HepG2 (cell line): ENCODE data around the gene SLC26A9. TPM values are rescaled to one million over a fixed set of nuclear protein-coding genes. Genes with fewer than 3 reads are reported as not detected.

ENCODE experiments used
- ATAC-seq: fragments of 200-7000 bp; cut with Tn5 transposase; 3 replicates; pipeline ENCODE4 v1.9.1; 2020; ENCODE audit warnings: mild to moderate bottlenecking, moderate library complexity
- BruUV-seq: library from RNA; stranded (reverse); fragments of 400-500 nt; replicated peaks from 2 replicates; lab custom pipeline; 2021; lab: Mats Ljungman, UMichigan
- CTCF ChIA-PET: fragments of 300-600 bp; formaldehyde crosslinking; extraction: SDS; loops from one replicate; lab custom pipeline; 2021; ENCODE audit warnings: low total read pairs, inconsistent platforms, low intra/inter-chr PET ratio; lab: Yijun Ruan, JAX
- POLR2A ChIA-PET: fragments of 350-600 bp; sonication (Branson Sonifier 250); formaldehyde crosslinking; loops from one replicate; lab custom pipeline; 2020; ENCODE audit warnings: antibody characterized with exemption, inconsistent platforms; lab: Yijun Ruan, JAX
- DNase-seq: peaks from one replicate; pipeline ENCODE4 v3.0.0-alpha.2; 2015; ENCODE audit warnings: low spot score
- FAIRE-seq: peaks from 3 replicates; lab custom pipeline; 2011; peaks lifted over from hg19 to GRCh38; lab: Jason Lieb, UNC
- H2AFZ ChIP-seq: one replicate; pipeline ENCODE4 v1.6.1; 2011; ENCODE audit warnings: low read length, inconsistent platforms
- H3K27ac ChIP-seq: fragments of 300-600 bp; 3 replicates; pipeline ENCODE4 v1.8.0; 2011; ENCODE audit warnings: mixed run types, mild to moderate bottlenecking, mixed read lengths, low read length, inconsistent platforms; ENCODE audit not compliant: insufficient read depth; ENCODE audit errors: extremely low read length
- H3K27me3 ChIP-seq, 2 experiments: fragments of 200-600 bp in 1 of 2; 2 replicates in 1 of 2; 3 replicates in 1 of 2; pipeline versions ENCODE4 v1.6.0 to v1.8.0; 2011; ENCODE audit warnings: low read length in 2 of 2, mild to moderate bottlenecking in 2 of 2, moderate library complexity in 2 of 2, inconsistent platforms in 1 of 2; ENCODE audit not compliant: insufficient read depth in 2 of 2, control insufficient read depth in 1 of 2
- H3K36me3 ChIP-seq, 2 experiments: fragments of 200-600 bp in 1 of 2; replicated peaks in 1 of 2; 2 replicates in 1 of 2; 3 replicates in 1 of 2; pipeline versions ENCODE4 v1.5.1 to v1.8.0; 2011; ENCODE audit warnings: low read length in 2 of 2, inconsistent platforms in 1 of 2; ENCODE audit not compliant: insufficient read depth in 2 of 2, control insufficient read depth in 1 of 2
- H3K4me1 ChIP-seq: 2 replicates; pipeline ENCODE4 v1.5.1; 2012; ENCODE audit warnings: low read length, inconsistent platforms; ENCODE audit not compliant: insufficient read depth
- H3K4me2 ChIP-seq: 2 replicates; pipeline ENCODE4 v1.6.0; 2011; ENCODE audit warnings: low read depth, low read length, inconsistent platforms
- H3K4me3 ChIP-seq, 3 experiments: fragments of 200-600 bp in 1 of 3; sonication (generic), shearing (Covaris generic) in 1 of 3; replicated peaks in 1 of 3; 2 replicates each; pipeline ENCODE4 v1.5.1; 2011 to 2016; ENCODE audit warnings: low read length in 3 of 3, inconsistent platforms in 2 of 3, low read depth in 2 of 3, mild to moderate bottlenecking in 2 of 3, control low read depth in 1 of 3, mixed read lengths in 1 of 3; ENCODE audit not compliant: insufficient read depth in 1 of 3
- H3K79me2 ChIP-seq: one replicate; pipeline ENCODE4 v1.6.1; 2011; ENCODE audit warnings: low read length, inconsistent platforms; ENCODE audit not compliant: insufficient read depth
- H3K9ac ChIP-seq: 2 replicates; pipeline ENCODE4 v1.6.0; 2011; ENCODE audit warnings: mild to moderate bottlenecking, low read depth, low read length, inconsistent platforms; ENCODE audit not compliant: insufficient read depth
- H3K9me3 ChIP-seq: 2 replicates; pipeline ENCODE4 v1.5.1; 2012; ENCODE audit warnings: mild to moderate bottlenecking, low read length
- H4K20me1 ChIP-seq: 2 replicates; pipeline ENCODE4 v1.6.0; 2011; ENCODE audit warnings: inconsistent platforms, mild to moderate bottlenecking, low read length, moderate library complexity; ENCODE audit not compliant: insufficient read depth
- ASH2L ChIP-seq: fragments of 300-600, 200-600 bp; sonication (generic); IDR thresholded peaks from 2 replicates; pipeline ENCODE4 v1.7.0; 2017; ENCODE audit warnings: low read depth, mild to moderate bottlenecking, moderate library complexity, mixed read lengths, low read length; ENCODE audit not compliant: insufficient read length
- CCDC6 ChIP-seq: sonication (generic); formaldehyde crosslinking; IDR thresholded peaks from 2 replicates; pipeline ENCODE4 v1.8.1; 2022; ENCODE audit warnings: mild to moderate bottlenecking, missing genetic modification reagents, moderate library complexity
- FOXA1 ChIP-seq, 2 experiments: fragments of 450-650 bp in 1 of 2; sonication (generic) in 1 of 2; formaldehyde crosslinking in 1 of 2; IDR thresholded peaks; 2 replicates each; pipeline versions ENCODE4 v1.4.0 to v1.6.1; 2016 to 2020; ENCODE audit warnings: missing genetic modification reagents in 1 of 2
- HES4 ChIP-seq: sonication (generic); formaldehyde crosslinking; IDR thresholded peaks from 2 replicates; pipeline ENCODE4 v1.9.0; 2021; ENCODE audit warnings: mild to moderate bottlenecking, missing genetic modification reagents, borderline replicate concordance
- KDM4B ChIP-seq: sonication (generic); formaldehyde crosslinking; IDR thresholded peaks from 2 replicates; pipeline ENCODE4 v1.4.0; 2020; ENCODE audit warnings: missing genetic modification reagents
- MAFG ChIP-seq: sonication (generic); formaldehyde crosslinking; IDR thresholded peaks from 2 replicates; pipeline ENCODE4 v1.5.1; 2020; ENCODE audit warnings: mild to moderate bottlenecking, missing genetic modification reagents
- MLXIP ChIP-seq: sonication (generic); formaldehyde crosslinking; IDR thresholded peaks from 2 replicates; pipeline ENCODE4 v1.9.0; 2021; ENCODE audit warnings: missing genetic modification reagents, borderline replicate concordance
- MNT ChIP-seq: fragments of 450-650 bp; IDR thresholded peaks from 2 replicates; pipeline ENCODE4 v1.6.1; 2016
- PAX8 ChIP-seq: sonication (generic); formaldehyde crosslinking; IDR thresholded peaks from 2 replicates; pipeline ENCODE4 v1.8.0; 2022; ENCODE audit warnings: mild to moderate bottlenecking, missing genetic modification reagents, borderline replicate concordance
- SALL1 ChIP-seq: sonication (generic); formaldehyde crosslinking; IDR thresholded peaks from 2 replicates; pipeline ENCODE4 v1.8.0; 2022; ENCODE audit warnings: mild to moderate bottlenecking, missing genetic modification reagents
- SAP130 ChIP-seq: IDR thresholded peaks from 2 replicates; pipeline ENCODE4 v1.6.1; 2016; ENCODE audit warnings: low read depth
- SMARCE1 ChIP-seq: fragments of 450-650 bp; IDR thresholded peaks from 2 replicates; pipeline ENCODE4 v1.6.1; 2017; ENCODE audit warnings: borderline replicate concordance
- SP1 ChIP-seq, 2 experiments: fragments of 450-650 bp in 1 of 2; sonication (generic) in 1 of 2; formaldehyde crosslinking in 1 of 2; IDR thresholded peaks; 2 replicates each; pipeline versions ENCODE4 v1.4.0 to v1.6.1; 2016 to 2020; ENCODE audit warnings: missing genetic modification reagents in 1 of 2
- TMF1 ChIP-seq: sonication (generic); formaldehyde crosslinking; IDR thresholded peaks from 2 replicates; pipeline ENCODE4 v1.8.1; 2022; ENCODE audit warnings: low read depth, missing genetic modification reagents
- ZBTB26 ChIP-seq: IDR thresholded peaks from 2 replicates; pipeline ENCODE4 v1.6.1; 2016; ENCODE audit warnings: missing compliant biosample characterization, missing genetic modification reagents, borderline replicate concordance
- ZFP36L1 ChIP-seq: sonication (generic); formaldehyde crosslinking; IDR thresholded peaks from 2 replicates; pipeline ENCODE4 v1.8.0; 2022; ENCODE audit warnings: mild to moderate bottlenecking, missing genetic modification reagents, moderate library complexity
- ZNF543 ChIP-seq: sonication (generic); formaldehyde crosslinking; IDR thresholded peaks from 2 replicates; pipeline ENCODE4 v1.4.0; 2020; ENCODE audit warnings: mild to moderate bottlenecking, missing genetic modification reagents
- ZNF607 ChIP-seq: sonication (generic); formaldehyde crosslinking; IDR thresholded peaks from 2 replicates; pipeline ENCODE4 v1.5.1; 2020; ENCODE audit warnings: missing genetic modification reagents, mild to moderate bottlenecking, borderline replicate concordance
- ZNF629 ChIP-seq: sonication (generic); formaldehyde crosslinking; conservative IDR thresholded peaks from 2 replicates; pipeline ENCODE4 v1.5.0; 2020; ENCODE audit warnings: missing genetic modification reagents
- WGBS: methylation state at CpG from one replicate; pipeline ENCODE4 v1.1.6; 2017; ENCODE audit warnings: low lambda C conversion rate; 5-methylcytosine and 5-hydroxymethylcytosine counted together
- in situ Hi-C: cut with HindIII; loops from 2 replicates; pipeline ENCODE4 v1.10.0; 2017; ENCODE audit warnings: low pct_unique_long_range_greater_than_20kb; ENCODE audit not compliant: extremely low pct_ligation_motif_present
- intact Hi-C: fragments of 100-400 bp; cut with micrococcal nuclease; formaldehyde crosslinking; loops from one replicate; pipeline ENCODE4 v1.10.0; 2022; ENCODE audit not compliant: unreplicated experiment
- polyA plus RNA-seq, 8 experiments: library from polyadenylated mRNA; depleted of rRNA in 3 of 8; stranded (reverse) in 7 of 8; unstranded in 1 of 8; fragments of >200 nt; fragmentation: Illumina TruSeq in 4 of 8; extraction: Trizol in 4 of 8; gene quantifications; 2 replicates each; pipeline versions ENCODE4 v1.2.1 to v1.2.3, GENCODE V29; 2011 to 2016; ENCODE audit warnings: low read depth in 4 of 8, missing spikeins in 1 of 8, mixed read lengths in 1 of 8; ENCODE audit not compliant: insufficient read depth in 1 of 8
- total RNA-seq, 5 experiments: library from RNA; depleted of rRNA; stranded (reverse); fragments of >200 nt; fragmentation: Illumina TruSeq; extraction: Trizol; gene quantifications; 2 replicates each; pipeline ENCODE4 v1.2.3, GENCODE V29; 2016; ENCODE audit warnings: low read depth in 1 of 5

The SLC26A9 gene
- total and polyA plus RNA-seq, 2 of the 13 experiments (the other 11 are each of a cell fraction or from before 2014, with no cell fraction given): 0.11 to 0.15 TPM

GRCh38 chr1:205976708-205977401, 33.6 kb upstream of the SLC26A9 start:
- in situ Hi-C loops: no loop called here
- ATAC-seq: peak; percentile 82
- Histone ChIP-seq H3K36me3 (no peaks in the 10 kb centered on the region; a peak in 1 of 5 replicates), H3K9ac (no peak overlapping the region), H3K4me3 (no peak overlapping the region), H3K4me1 (peaks cover 13% of the 10 kb centered on the region), H3K4me2 (no peak overlapping the region), H4K20me1 (no peaks in the 10 kb centered on the region), H2AFZ (no peak overlapping the region), H3K79me2 (no peaks in the 10 kb centered on the region), H3K27ac (no peak overlapping the region), H3K27me3 (peaks cover 3 to 12% of the 10 kb centered on the region in 2 experiments; a peak in 3 of 5 replicates), H3K9me3 (no peaks in the 10 kb centered on the region)
- CTCF ChIA-PET: interaction anchor here (1.2 to 2.7 kb wide), 4 partner anchors 16 to 184 kb away, joined by 3 to 59 read pairs (median 11); no protein-coding TSS in a partner anchor
- no TSS peak for BruUV-seq
- intact Hi-C loops: loop anchor here (1.0 kb wide), 2 partner anchors 58 to 186 kb away; no protein-coding TSS in a partner anchor
- DNase-seq: peak; percentile 76
- POLR2A ChIA-PET: interaction anchor here (0.9 to 1.4 kb wide), 2 partner anchors 56 to 59 kb away, joined by 3 read pairs; no protein-coding TSS in a partner anchor
- 45% methylated on average over 4 of the region's 8 CpGs for WGBS
- no peak for FAIRE-seq
- TF ChIP-seq KDM4B (CRISPR knock-in tag) (no peak), MLXIP (peak; percentile 89; the same call in 1 of the 2 replicates), ZFP36L1 (CRISPR knock-in tag) (no peak), CCDC6 (no peak), HES4 (CRISPR knock-in tag) (no peak), ZNF629 (CRISPR knock-in tag) (no peak), ZNF607 (CRISPR knock-in tag) (no peak), SP1 (IDR thresholded peaks at IDR 0.05) (no peak), SP1 (CRISPR knock-in tag; IDR thresholded peaks at IDR 0.05) (no peak), MAFG (CRISPR knock-in tag) (no peak), MNT (peak; percentile 20; the same call in 1 of the 2 replicates), ZBTB26 (peak; percentile 59; the same call in 1 of the 2 replicates), PAX8 (CRISPR knock-in tag) (no peak), FOXA1 (IDR thresholded peaks at IDR 0.05) (no peak), FOXA1 (CRISPR knock-in tag; IDR thresholded peaks at IDR 0.05) (no peak), ZNF543 (CRISPR knock-in tag) (no peak), SAP130 (CRISPR knock-in tag) (peak; percentile 53; the same call in 1 of the 2 replicates), SALL1 (CRISPR knock-in tag) (peak; percentile 33; the same call in 1 of the 2 replicates), TMF1 (no peak), SMARCE1 (no peak), ASH2L (no peak)
